NCI-H1417 treated with DMSO at 0.1 percent for 48 hours (cell line): ENCODE measurements around the gene PRMT1.
A peak's percentile ranks its signal among the peaks of the same experiment; 100 is the strongest.
"Not testable (repeated sequence)": the region's sequence is repeated elsewhere in the genome, so short reads cannot be mapped to it uniquely, and the experiment has no call there.

Experiments used
- DNase-seq: peaks from one replicate; lab custom pipeline; 2025; lab: John Stamatoyannopoulos, UW

The PRMT1 gene

DNA sequence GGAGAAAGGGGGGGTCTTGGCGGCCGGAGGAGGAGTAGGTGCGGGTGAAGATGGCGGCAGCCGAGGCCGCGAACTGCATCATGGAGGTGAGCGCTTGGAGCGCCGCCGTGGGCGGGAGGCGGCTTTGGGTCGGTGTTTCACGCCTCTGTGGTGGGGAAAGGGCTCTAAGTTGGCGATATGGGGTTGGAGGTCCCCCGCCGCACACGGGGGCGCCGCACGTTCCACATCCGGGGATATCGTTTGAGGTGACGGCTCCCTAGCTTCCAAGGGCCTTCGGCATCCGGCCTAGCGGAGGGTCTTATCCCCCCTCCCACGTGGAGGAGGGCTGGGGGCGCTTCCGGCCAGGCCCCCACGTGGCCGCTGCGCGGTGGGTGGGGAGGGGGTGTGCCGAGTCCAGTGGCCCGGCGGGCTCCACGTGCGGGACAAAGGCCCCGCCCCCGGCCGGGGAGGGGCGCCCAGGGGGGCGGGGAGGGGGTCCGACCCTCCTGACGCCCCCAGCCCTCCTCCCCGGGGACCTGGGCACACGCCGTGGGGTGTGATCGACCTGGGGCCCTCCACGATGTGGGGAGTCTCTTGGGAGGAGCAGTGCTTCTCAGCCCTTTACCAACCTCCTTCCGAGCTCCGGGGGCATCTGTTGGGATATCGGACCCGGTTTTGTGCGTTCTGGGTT lies at the start of gene PRMT1:
Gene PRMT1 (plus strand): TSS at position 41 of the 670 bp plus-strand sequence. CDS start 10 bp downstream, at position 51.
- no peak for DNase-seq

DNA sequence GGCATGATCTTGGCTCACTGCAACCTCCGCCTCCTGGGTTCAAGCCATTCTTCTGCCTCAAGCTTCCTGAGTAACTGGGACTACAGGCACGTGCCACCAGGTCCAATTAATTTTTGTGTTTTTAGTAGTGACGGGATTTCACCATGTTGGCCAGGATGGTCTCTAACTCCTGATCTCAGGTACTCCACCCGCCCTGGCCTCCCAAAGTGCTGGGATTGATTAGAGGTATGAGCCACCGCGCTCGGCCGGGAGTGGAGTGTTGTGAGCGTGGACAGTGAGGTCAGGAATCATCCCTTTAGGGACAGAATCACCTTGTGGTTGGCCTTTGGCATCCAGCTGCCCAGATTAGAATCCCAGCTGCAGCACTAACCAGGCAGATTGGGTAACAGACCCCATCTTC lies 47.4 kb upstream of the PRMT1 start:
- no peak for DNase-seq

- DNase-seq: no peak
Measured at GRCh38 chr19:49631014-49631588, 46.0 kb upstream of the PRMT1 start.

DNA sequence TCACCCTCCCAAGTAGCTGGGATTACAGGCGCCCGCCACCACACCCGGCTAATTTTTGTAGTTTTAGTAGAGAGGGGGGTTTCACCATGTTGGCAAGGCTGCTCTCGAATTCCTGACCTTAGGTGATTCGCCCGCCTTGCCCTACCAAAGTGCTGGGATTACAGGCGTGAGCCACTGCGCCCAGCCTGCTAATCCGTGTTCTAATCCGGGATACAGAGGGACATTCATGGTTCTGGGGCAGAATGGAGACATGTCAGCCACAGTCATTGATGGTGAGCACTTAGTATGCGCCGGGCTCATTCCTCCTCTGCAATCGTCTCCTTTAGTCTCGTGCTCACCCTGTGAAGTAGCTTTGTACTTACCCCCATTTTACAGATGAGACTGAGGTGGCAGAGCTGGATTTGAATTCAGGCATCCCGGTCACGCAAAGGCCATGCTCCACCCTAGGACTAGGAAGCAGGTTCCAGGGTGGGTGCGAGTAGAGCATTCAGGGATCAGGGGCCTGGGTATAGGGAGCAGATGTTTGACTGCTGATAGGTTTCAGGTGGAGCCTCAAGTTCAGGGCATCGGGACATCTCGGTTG lies 45.4 kb upstream of the PRMT1 start:
- no peak for DNase-seq

GRCh38 chr19:49632576-49632975 lies 44.5 kb upstream of the PRMT1 start:
- DNase-seq: no peak

DNA sequence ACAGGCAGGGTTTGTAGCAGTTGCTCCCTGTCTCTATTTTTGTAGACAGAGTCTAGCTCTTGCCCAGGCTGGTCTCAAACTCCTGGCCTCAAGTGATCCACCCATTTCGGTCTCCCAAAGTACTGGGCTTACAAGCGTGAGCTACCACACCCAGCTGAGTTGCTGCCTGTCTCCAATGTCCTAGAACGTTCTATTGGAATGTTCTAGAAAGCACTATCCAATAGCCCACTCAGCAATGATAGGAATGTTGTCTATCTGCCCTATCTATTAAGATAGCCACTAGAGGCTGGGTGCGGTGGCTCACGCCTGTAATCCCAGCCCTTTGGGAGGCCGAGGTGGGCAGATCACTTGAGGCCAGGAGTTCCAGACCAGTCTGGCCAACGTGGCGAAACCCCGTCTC lies 43.8 kb upstream of the PRMT1 start:
- not testable (repeated sequence) for DNase-seq

DNA sequence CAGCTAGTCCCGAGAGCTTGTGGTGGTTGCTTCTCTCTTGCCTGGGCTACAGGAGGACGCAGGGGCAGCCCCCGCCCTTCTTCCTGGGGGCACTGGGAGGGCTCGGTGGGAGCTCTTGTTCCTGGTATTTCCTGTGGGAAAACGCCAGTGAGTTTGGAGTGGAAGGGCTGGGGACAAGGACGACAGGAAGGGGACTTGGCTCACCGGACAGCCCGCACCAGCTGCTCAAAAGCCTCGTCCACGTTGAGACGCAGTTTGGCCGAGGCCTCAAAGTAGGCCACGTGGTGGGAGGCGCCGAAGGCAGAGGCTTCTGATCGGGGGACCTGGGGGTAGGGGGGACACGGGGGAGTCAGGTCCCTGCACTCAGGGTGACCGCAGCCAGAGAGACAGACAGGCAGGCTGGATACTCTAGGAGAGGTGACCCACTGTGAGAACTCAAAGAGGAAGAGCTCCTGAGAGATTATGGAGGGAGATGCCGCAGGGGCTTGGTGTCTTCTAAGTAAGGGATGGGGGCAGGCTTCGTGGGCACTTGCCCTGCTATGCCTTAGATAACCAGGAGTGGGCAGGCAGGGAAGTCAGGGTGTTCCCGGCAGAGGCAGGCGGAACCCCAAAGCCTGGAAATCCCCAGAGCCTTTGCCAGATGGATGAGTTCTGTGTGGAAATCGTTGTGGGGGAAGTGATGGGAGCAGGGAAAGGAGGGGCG lies 41.4 kb upstream of the PRMT1 start:
- no peak for DNase-seq

- no peak for DNase-seq
Measured at GRCh38 chr19:49636233-49636932, 40.7 kb upstream of the PRMT1 start.

GRCh38 chr19:49637821-49638738 lies 39.0 kb upstream of the PRMT1 start:
- DNase-seq: no peak

- DNase-seq: no peak
Measured at GRCh38 chr19:49639401-49640112, 37.5 kb upstream of the PRMT1 start.

GRCh38 chr19:49640113-49640898 lies 36.8 kb upstream of the PRMT1 start, which contains the start of gene RRAS:
RRAS (minus strand) TSS chr19:49640143; CDS start chr19:49640098, 45 bp downstream.
- DNase-seq: peak; percentile 97

DNA sequence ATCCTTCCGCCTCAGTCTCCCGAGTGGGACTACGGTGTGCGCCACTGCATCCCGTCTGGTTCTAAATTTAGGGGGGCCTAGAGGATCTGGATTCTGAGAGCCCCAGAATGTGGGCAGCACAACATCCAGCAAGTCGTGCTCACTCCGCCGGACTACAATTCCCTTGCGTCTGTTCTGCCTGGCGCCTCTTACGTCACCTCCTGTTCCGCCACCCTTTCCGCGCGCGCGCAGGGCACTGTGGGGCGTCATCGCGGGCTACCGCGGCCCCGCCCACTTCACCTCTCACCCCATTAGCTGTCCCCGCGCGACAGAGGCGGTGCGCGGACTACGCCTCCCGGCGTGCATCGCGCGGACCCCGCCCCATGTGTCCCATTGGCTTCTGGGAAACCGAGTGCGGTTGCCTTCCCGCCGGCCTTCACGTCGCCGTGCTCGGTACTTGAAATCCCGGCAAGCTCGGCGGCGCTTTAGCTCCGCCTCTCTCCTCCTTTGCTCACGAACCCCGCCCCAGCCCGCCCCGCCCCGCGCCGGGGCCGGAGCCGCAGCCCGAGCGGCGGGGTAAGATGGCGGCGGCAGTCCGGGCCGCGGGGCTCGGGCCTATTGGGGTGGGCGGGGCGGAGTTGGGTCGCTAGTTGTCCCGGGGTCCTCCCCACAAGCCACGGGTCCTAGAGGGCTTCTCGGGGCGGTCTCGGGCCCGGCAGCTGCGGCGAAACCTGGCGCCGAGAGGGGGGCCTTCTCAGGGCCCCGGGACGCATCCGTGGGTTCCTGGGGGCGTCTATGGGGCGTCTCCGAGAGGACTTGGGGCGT lies 35.2 kb upstream of the PRMT1 start, which contains the start of gene SCAF1:
Gene SCAF1 (plus strand): TSS at position 522 of the 804 bp plus-strand sequence. CDS start 2,818 bp downstream, outside the sequence.
- peak; percentile 90 for DNase-seq

- DNase-seq: no peak
Measured at GRCh38 chr19:49642492-49643035, 34.5 kb upstream of the PRMT1 start.

GRCh38 chr19:49643466-49643865 lies 33.6 kb upstream of the PRMT1 start:
- no peak for DNase-seq

- no peak for DNase-seq
Measured at GRCh38 chr19:49645592-49645991, 31.5 kb upstream of the PRMT1 start.

- no peak for DNase-seq
Measured at GRCh38 chr19:49645995-49646394, 31.1 kb upstream of the PRMT1 start.

- no peak for DNase-seq
Measured at GRCh38 chr19:49646586-49646985, 30.5 kb upstream of the PRMT1 start.
